Activated CD8-positive, alpha-beta memory T cell treated with anti-CD3 and anti-CD28 coated beads, Interleukin-2, amount 10 ng/mL, durations not matched to agents 7 days and 5 days (primary cell): ENCODE results near the gene RTCB. TPM values are rescaled to one million over a fixed set of nuclear protein-coding genes. Genes with fewer than 3 reads are reported as not detected.
"Not testable (repeated sequence)": the region's sequence is repeated elsewhere in the genome, so short reads cannot be mapped to it uniquely, and the experiment has no call there.

Experiments used
- ATAC-seq: fragments of 150-1000 bp; cut with Tn5 transposase; one replicate; pipeline ENCODE4 v1.10.0; 2021; ENCODE audit warnings: moderate library complexity
- CTCF ChIA-PET: fragments of 350-600 bp; sonication (Branson Sonifier 250); formaldehyde crosslinking; loops from one replicate; lab custom pipeline; 2021; ENCODE audit warnings: antibody characterized with exemption; lab: Charles Lee
- DNase-seq: peaks from one replicate; pipeline ENCODE4 v3.0.0-alpha.2; 2020
- H3K27ac Mint-ChIP-seq: one replicate; pipeline ENCODE4 v1.8.0; 2021; ENCODE audit warnings: mild to moderate bottlenecking, mixed read lengths
- H3K27me3 Mint-ChIP-seq: one replicate; pipeline ENCODE4 v1.8.0; 2021; ENCODE audit warnings: mixed read lengths
- H3K36me3 Mint-ChIP-seq: one replicate; pipeline ENCODE4 v1.8.0; 2021; ENCODE audit warnings: mild to moderate bottlenecking, mixed read lengths
- H3K4me1 Mint-ChIP-seq: one replicate; pipeline ENCODE4 v1.8.0; 2021; ENCODE audit warnings: mixed read lengths
- H3K4me3 Mint-ChIP-seq: one replicate; pipeline ENCODE4 v1.8.0; 2021; ENCODE audit warnings: mild to moderate bottlenecking, moderate library complexity, mixed read lengths
- H3K9me3 Mint-ChIP-seq: one replicate; pipeline ENCODE4 v1.8.0; 2022; ENCODE audit warnings: low read depth, mixed read lengths
- total RNA-seq, 2 experiments: library from RNA; stranded (reverse); gene quantifications; one replicate each; pipeline ENCODE4 v1.2.3, GENCODE V29; 2021

RTCB gene
- total RNA-seq, 2 experiments from 2014 or later = 77.2 to 85.5 TPM

DNA sequence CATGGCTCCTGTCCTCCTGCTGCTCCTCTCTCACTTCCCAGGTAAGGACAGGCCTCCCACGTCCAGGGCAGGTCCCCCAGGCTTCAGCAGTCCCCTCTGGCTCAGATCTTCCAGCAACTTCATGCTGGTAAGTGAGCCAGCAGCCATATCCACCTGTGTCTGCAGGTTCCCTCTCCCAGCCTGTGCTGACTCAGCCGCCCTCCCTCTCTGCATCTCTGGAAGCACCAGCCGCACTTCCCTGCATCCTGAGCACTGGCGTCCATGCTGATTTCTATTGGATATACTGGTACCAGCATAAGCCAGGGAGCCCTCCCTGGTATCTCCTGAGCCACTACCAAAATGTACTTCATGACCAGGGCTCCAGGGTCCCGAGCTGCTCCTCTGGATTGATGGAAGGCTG, 35.4 kb downstream of the RTCB start:
- H3K9me3 Mint-ChIP-seq = no peaks in the 10 kb centered on the region
- no peak overlapping the region for H3K4me3 Mint-ChIP-seq
- H3K27ac Mint-ChIP-seq = no peak overlapping the region
- H3K27me3 Mint-ChIP-seq = peaks cover 7% of the 10 kb centered on the region
- CTCF ChIA-PET = no interaction called here
- ATAC-seq = no peak
- no peak for DNase-seq
- H3K36me3 Mint-ChIP-seq = no peaks in the 10 kb centered on the region
- no peaks in the 10 kb centered on the region for H3K4me1 Mint-ChIP-seq

DNA sequence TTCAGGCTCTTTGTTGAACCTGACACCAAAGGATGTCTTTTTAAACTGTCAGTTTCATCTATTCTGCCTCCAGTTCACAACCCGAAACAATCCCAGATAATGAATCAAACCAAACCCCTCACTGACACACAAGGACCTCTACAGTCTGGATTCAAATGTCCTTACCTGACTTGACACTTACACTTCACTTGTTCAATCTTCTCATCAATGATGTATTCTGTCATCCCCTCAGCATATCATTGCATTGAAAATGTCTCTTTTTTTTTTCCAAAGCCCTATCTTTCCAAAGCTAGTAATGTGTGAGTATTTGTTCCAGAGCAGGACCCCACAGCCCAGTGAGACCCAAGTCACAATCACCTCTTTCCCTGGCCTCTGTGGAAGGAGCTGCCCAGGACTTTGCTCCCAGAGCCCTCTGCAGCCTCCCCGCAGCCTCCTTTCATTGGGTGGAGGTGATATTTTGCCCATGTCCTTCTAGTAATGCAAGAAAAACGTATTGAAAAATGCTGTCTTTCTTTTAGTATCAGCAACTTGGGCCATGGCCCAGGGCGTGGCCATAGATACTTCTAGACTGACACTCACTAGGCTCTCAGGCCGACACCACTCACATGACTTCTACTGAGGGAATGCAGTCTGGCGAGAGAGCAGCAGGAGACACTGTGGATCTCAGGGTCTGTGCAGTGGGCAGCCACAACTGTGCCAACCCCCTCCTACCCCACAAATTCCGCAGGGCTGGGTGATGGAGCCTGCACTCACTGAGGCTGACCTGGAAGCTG, 36.2 kb downstream of the RTCB start:
- ATAC-seq (no peak), DNase-seq (no peak)
- Mint-ChIP-seq H3K4me3 (no peak overlapping the region), H3K36me3 (no peaks in the 10 kb centered on the region), H3K27me3 (peaks cover 7% of the 10 kb centered on the region), H3K4me1 (no peaks in the 10 kb centered on the region), H3K27ac (no peak overlapping the region), H3K9me3 (no peaks in the 10 kb centered on the region)
- CTCF ChIA-PET = no interaction called here

DNA sequence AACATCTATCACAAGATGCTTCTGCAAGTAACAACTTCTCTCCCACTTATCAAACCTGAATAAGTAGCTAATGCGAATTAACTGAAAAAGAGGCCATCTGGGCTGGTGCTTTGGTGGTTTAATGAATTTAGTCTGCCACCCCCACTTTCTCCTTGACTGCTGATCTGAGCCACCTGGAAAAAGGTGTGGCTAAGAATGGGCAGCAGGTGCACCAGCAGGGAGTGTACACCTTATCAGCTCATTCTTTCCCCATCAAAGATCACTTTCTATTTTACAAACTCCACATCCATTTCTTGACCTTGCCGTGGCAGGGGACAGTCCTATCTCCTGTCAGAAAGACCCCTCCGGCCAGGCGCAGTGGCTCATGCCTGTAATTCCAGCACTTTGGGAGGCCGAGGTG, 47.8 kb downstream of the RTCB start:
- DNase-seq (no peak), ATAC-seq (no peak)
- Mint-ChIP-seq H3K27ac (no peak overlapping the region), H3K4me3 (no peak overlapping the region), H3K36me3 (no peaks in the 10 kb centered on the region), H3K9me3 (no peaks in the 10 kb centered on the region), H3K27me3 (peaks cover 14% of the 10 kb centered on the region), H3K4me1 (no peaks in the 10 kb centered on the region)
- CTCF ChIA-PET = no interaction called here

DNA sequence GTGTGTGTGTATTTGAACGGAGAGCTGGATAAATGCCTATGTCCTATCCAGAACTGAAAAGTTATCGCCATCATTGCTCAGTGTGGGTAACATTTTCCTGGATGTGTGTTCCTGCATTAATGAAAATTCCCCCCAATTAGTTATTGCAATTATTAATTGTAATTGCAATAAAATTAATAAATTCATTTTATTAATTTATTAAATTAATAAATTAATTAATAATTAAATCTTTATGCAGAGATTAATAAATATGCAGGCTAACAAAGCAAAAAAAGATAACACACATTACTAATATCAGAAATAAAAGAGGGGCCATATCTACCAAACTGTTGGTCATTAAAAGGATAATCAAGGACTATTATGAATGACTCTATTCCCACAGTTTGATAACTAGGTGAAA, 50.8 kb downstream of the RTCB start:
- Mint-ChIP-seq H3K36me3 (no peaks in the 10 kb centered on the region), H3K4me3 (no peak overlapping the region), H3K27me3 (peaks cover 10% of the 10 kb centered on the region), H3K9me3 (no peaks in the 10 kb centered on the region), H3K27ac (no peak overlapping the region), H3K4me1 (no peaks in the 10 kb centered on the region)
- ATAC-seq (no peak), DNase-seq (no peak)
- CTCF ChIA-PET = no interaction called here

DNA sequence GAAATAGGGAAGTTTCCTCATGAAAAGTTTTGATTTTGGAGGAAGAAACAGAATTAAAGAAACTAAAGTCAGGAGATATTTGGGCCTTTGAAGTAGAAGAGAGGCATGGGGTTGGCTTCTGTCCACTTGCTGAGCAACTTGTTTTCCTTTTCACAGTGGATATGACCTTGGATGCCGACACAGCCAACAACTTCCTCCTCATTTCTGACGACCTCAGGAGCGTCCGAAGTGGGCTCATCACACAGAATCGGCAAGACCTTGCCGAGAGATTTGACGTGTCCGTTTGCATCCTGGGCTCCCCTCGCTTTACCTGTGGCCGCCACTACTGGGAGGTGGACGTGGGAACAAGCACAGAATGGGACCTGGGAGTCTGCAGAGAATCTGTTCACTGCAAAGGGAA, 52.0 kb downstream of the RTCB start:
- H3K36me3 Mint-ChIP-seq, DNase-seq, H3K4me3 Mint-ChIP-seq: not testable (repeated sequence)

DNA sequence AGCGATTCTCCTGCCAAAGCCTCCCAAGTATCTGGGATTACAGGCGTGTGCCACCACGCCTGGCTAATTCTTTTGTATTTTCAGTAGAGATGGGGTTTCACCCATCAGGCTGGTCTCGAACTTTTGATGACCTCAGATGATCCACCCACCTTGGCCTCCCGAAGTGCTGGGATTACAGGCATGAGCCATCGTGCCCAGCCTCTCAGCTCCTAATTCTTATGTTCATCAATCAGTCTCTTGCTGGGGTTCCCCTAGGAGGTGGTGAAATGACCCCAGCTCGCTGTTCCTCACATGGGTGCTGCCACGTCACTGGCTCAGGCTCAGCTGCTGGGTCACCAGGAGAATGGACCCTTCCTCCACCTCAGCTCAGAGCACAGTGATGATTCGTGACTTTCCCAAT, 54.5 kb downstream of the RTCB start, which contains the start of gene RFPL3:
Gene RFPL3, plus strand, starts transcription at position 301 of the 400 bp plus-strand sequence. CDS start 205 bp downstream, outside the sequence.
- H3K27me3 Mint-ChIP-seq, DNase-seq, H3K27ac Mint-ChIP-seq, CTCF ChIA-PET, H3K36me3 Mint-ChIP-seq, H3K9me3 Mint-ChIP-seq, H3K4me1 Mint-ChIP-seq, H3K4me3 Mint-ChIP-seq, ATAC-seq: not testable (repeated sequence)

More for the DNA sequence above, 52.0 kb downstream of the RTCB start:
- H3K27ac Mint-ChIP-seq, H3K9me3 Mint-ChIP-seq, ATAC-seq, CTCF ChIA-PET, H3K4me1 Mint-ChIP-seq: not testable (repeated sequence)
- peaks cover 10% of the 10 kb centered on the region for H3K27me3 Mint-ChIP-seq

DNA sequence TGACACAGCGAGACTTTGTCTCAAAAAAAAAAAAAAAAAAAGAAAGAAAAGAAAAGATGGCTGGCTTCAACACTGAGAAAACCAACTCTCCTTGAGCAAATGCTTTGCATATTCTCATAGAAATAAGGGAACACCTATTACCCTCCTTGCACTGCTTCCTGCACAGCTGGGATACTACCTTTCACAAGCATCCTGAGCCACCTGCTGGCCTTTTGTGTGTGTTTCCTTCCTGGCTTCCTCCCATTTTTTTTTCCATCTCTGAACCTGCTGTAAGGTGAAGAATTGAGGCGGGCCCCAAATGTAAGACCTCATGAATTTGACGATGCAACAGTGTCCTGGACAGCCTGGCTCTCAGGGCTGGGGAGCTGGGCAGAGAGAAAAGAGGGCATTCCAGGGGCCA, 56.3 kb downstream of the RTCB start:
- no peaks in the 10 kb centered on the region for H3K36me3 Mint-ChIP-seq
- DNase-seq (no peak), ATAC-seq (no peak)
- H3K4me1 Mint-ChIP-seq = no peaks in the 10 kb centered on the region
- H3K9me3 Mint-ChIP-seq = no peaks in the 10 kb centered on the region
- H3K27ac Mint-ChIP-seq = no peak overlapping the region
- H3K4me3 Mint-ChIP-seq = no peak overlapping the region
- H3K27me3 Mint-ChIP-seq = no peaks in the 10 kb centered on the region
- CTCF ChIA-PET = no interaction called here

DNA sequence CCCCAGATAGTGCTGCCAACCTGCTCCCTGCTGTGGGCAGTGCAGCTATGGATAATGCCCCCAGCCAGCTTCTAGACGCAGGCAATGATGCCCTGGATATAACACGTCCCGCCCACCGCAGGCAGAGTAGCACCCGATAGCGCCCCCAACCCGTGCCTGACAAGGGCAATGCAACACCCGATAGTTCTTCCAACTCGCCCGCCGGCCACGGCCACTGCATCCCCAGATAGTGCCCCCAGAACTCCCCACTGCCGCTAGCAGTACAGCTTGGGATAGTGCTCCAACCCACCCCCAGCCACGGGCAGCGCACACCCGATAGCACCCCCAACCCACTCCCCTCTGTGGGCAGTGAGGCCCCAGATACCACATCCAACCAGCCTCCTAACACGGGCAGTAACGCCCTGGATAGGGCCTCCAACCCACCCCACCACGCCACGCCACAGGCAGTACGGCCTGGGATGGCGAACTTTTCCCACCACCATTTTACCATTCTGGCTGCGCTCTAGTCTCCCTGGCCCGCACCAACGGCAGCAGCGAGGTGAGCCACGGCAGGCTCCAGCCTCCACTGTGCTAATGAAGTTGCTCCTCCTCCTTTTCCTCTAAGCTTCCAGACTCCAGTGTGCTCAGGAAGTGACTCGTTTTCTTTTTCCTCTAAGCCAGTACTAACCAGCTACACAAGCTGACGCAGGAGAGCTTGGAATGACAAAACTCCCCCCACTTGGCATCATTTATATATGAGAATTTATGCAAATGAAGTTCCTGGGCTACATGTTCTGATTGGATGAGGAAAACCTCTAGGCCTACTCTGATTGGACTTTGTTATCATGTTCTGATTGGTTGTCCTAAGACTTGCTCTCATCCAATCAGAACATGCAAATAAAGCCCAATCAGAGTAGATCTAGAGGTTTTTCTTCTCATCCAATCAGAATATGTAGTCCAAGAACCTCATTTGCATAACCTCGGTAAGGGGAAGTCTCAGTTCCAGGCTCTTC, 57.4 kb downstream of the RTCB start:
- CTCF ChIA-PET = no interaction called here
- H3K4me3 Mint-ChIP-seq = no peak overlapping the region
- ATAC-seq = no peak

DNA sequence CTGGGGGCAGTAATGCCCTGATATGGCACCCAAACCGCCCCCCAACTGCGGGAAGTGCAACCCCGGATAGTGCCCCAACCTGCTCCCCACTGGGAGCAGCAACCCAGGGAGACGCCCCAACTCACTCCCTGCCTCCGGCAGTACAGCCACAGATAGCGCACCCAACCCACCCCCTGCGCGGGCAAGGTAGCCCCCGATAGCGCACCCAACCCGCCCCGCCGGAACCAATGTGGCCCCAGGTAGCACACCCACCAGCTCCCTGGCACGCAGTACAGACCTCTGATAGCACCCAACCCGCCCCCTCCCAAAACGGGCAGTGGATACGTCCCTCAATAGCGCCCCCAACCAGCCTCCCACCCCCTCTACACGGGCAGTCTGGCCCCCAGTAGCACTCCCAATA, 58.2 kb downstream of the RTCB start:
- DNase-seq (no peak), ATAC-seq (no peak)
- H3K36me3 Mint-ChIP-seq = no peaks in the 10 kb centered on the region
- H3K9me3 Mint-ChIP-seq = no peaks in the 10 kb centered on the region
- peaks cover 3% of the 10 kb centered on the region for H3K27me3 Mint-ChIP-seq
- H3K4me1 Mint-ChIP-seq = no peaks in the 10 kb centered on the region
- H3K27ac Mint-ChIP-seq = no peak overlapping the region
- H3K4me3 Mint-ChIP-seq = no peak overlapping the region
- CTCF ChIA-PET = no interaction called here

More for the DNA sequence above, 57.4 kb downstream of the RTCB start:
- no peaks in the 10 kb centered on the region for H3K4me1 Mint-ChIP-seq
- DNase-seq = no peak
- no peak overlapping the region for H3K27ac Mint-ChIP-seq
- no peaks in the 10 kb centered on the region for H3K9me3 Mint-ChIP-seq
- no peaks in the 10 kb centered on the region for H3K36me3 Mint-ChIP-seq
- H3K27me3 Mint-ChIP-seq = peaks cover 3% of the 10 kb centered on the region

DNA sequence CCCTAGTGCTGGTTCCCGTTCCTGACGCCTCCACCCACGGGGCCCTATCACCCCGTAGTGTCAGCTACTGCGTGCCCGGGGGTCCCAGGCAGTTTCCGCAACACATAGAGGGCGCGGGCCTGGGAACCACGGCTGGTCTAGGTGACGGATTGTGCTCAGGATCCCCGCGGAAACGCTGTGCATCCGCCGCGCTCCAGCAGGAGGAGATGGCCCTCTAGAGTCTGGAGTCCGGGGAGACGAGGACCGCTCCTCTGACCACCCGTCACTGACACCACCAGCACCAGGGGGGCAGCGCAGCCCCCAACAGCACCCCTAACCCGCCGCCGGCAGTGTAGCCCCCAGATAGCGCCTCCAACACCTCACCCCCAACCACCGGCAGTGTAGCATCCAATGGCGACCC, 58.8 kb downstream of the RTCB start:
- no peak overlapping the region for H3K27ac Mint-ChIP-seq
- H3K4me1 Mint-ChIP-seq = no peaks in the 10 kb centered on the region
- CTCF ChIA-PET = no interaction called here
- H3K4me3 Mint-ChIP-seq = no peak overlapping the region
- ATAC-seq (no peak), DNase-seq (no peak)
- H3K27me3 Mint-ChIP-seq = peaks cover 3% of the 10 kb centered on the region
- H3K9me3 Mint-ChIP-seq = no peaks in the 10 kb centered on the region
- no peaks in the 10 kb centered on the region for H3K36me3 Mint-ChIP-seq

DNA sequence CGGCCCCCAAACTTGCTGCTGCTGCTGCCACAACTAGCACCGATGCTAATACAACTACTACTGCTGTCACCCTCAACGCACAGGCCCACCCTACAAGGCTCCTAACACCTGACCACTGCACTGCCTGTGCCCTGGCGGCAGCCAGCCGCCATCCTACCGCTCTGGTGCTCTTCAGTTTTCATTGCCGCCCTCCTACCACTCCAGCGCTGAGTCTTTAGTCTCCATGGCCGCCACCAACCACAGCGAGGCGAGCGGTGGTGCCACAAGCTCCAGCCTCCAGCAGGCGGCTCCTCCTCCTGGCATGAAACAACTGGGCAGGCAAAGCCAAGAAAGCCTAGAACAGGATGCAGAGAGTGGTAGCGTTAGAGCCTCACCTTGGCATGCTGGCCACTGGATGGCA, 59.4 kb downstream of the RTCB start:
- Mint-ChIP-seq H3K27me3 (peaks cover 3% of the 10 kb centered on the region), H3K36me3 (no peaks in the 10 kb centered on the region), H3K9me3 (no peaks in the 10 kb centered on the region), H3K4me1 (no peaks in the 10 kb centered on the region), H3K27ac (no peak overlapping the region), H3K4me3 (no peak overlapping the region)
- no peak for ATAC-seq
- no peak for DNase-seq
- CTCF ChIA-PET = no interaction called here

DNA sequence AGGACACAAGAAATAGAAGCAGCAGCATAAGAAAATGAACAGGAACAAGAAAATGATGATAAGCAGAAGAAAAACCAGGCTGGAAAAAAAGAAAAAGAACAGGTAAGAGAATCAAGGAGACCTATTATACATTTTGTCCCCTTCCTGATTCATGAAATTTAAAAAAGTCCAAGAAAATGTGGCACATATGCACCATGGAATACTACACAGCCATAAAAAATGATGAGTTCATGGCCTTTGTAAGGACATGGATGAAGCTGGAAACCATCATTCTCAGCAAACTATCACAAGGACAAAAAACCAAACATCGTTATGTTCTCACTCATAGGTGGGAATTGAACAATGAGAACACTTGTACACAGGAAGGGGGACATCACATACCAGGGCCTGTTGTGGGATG, 60.2 kb downstream of the RTCB start:
- ATAC-seq, H3K27me3 Mint-ChIP-seq, H3K4me3 Mint-ChIP-seq, H3K27ac Mint-ChIP-seq, DNase-seq, CTCF ChIA-PET, H3K36me3 Mint-ChIP-seq, H3K4me1 Mint-ChIP-seq, H3K9me3 Mint-ChIP-seq: not testable (repeated sequence)

DNA sequence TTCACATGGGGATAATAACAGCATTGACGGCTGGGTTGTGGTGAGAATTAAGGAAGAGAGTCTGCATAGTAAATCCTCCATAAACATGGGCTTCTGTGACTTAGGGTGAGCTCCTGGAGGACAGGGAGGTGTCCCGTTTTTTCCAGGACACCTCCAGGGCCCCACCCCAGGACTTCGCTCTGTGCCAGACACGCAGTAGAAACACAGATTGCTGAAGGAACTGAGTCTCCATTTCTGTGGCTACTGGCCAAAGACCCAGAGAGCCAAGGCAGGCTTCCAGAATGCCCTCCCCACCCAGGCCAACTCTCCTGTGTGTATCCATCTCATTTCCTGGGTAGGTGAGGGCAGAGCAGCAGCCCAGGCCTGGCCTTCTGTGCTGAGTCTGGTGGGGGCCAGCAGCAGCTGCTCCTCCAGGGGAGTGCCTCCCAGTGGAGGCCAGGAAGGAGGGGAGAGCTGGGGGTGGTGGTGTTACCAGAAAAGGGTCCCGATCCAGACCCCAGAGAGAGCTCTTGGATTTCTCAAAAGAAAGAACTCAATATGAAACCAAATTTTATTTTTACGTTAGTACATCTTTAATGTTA, 63.9 kb downstream of the RTCB start:
- H3K4me1 Mint-ChIP-seq = peaks cover 4% of the 10 kb centered on the region
- CTCF ChIA-PET = interaction anchor here (0.6 kb wide), 1 partner anchor 460 kb away, joined by 3 read pairs; no protein-coding TSS in a partner anchor
- no peak for DNase-seq
- no peaks in the 10 kb centered on the region for H3K36me3 Mint-ChIP-seq
- H3K9me3 Mint-ChIP-seq = no peaks in the 10 kb centered on the region
- no peak overlapping the region for H3K27ac Mint-ChIP-seq
- no peak for ATAC-seq
- H3K4me3 Mint-ChIP-seq = no peak overlapping the region
- peaks cover 32% of the 10 kb centered on the region for H3K27me3 Mint-ChIP-seq
